Esophagus (tissue), 2 donors: ENCODE results near the gene NAPA. TPM values are rescaled to one million over a fixed set of nuclear protein-coding genes. Genes with fewer than 3 reads are reported as not detected.

ENCODE experiments used
- H3K27ac ChIP-seq, 2 donors: one replicate each; pipeline ENCODE4 v1.5.1; 2013; ENCODE audit warnings: low read depth in 2 of 2, mild to moderate bottlenecking in 2 of 2, inconsistent platforms in 1 of 2, low read length in 1 of 2, moderate library complexity in 1 of 2
- H3K27me3 ChIP-seq, 2 donors: one replicate each; pipeline ENCODE4 v1.6.1; 2013; ENCODE audit warnings: low read length in 2 of 2, control low read depth in 1 of 2, mild to moderate bottlenecking in 1 of 2; ENCODE audit not compliant: insufficient read depth in 2 of 2, control insufficient read depth in 1 of 2
- H3K36me3 ChIP-seq, 2 donors: one replicate each; pipeline ENCODE4 v1.6.1; 2013; ENCODE audit warnings: low read length in 1 of 2; ENCODE audit not compliant: control insufficient read depth in 2 of 2, insufficient read depth in 2 of 2
- H3K4me1 ChIP-seq, 2 donors: one replicate each; pipeline ENCODE4 v1.6.1; 2013; ENCODE audit warnings: low read length in 1 of 2; ENCODE audit not compliant: control insufficient read depth in 2 of 2, insufficient read depth in 2 of 2
- H3K4me3 ChIP-seq, 2 donors: one replicate each; pipeline ENCODE4 v1.5.1; 2013; ENCODE audit warnings: low read length in 2 of 2, mild to moderate bottlenecking in 2 of 2, low read depth in 1 of 2, moderate library complexity in 1 of 2
- H3K9me3 ChIP-seq, 2 donors: one replicate each; pipeline ENCODE4 v1.6.1; 2013; ENCODE audit warnings: mild to moderate bottlenecking in 2 of 2, low read depth in 1 of 2, low read length in 1 of 2, moderate library complexity in 1 of 2; ENCODE audit not compliant: control insufficient read depth in 2 of 2, insufficient read depth in 1 of 2
- WGBS, 2 donors: extraction: QIAGEN DNeasy Blood & Tissue Kit; methylation state at CpG; one replicate each; pipeline ENCODE4 v1.1.7; 2013; 5-methylcytosine and 5-hydroxymethylcytosine counted together
- polyA plus RNA-seq, 2 donors: library from polyadenylated mRNA; stranded (reverse); fragments of 200-250 nt; gene quantifications; one replicate each; pipeline ENCODE4 v1.2.3, GENCODE V29; 2013
- donor health status: healthy with polysubstance abuse.
- donor health status: Bipolar disorder and iron deficiency.

Gene NAPA
- polyA plus RNA-seq, 2 donors: 106 to 110 TPM

DNA sequence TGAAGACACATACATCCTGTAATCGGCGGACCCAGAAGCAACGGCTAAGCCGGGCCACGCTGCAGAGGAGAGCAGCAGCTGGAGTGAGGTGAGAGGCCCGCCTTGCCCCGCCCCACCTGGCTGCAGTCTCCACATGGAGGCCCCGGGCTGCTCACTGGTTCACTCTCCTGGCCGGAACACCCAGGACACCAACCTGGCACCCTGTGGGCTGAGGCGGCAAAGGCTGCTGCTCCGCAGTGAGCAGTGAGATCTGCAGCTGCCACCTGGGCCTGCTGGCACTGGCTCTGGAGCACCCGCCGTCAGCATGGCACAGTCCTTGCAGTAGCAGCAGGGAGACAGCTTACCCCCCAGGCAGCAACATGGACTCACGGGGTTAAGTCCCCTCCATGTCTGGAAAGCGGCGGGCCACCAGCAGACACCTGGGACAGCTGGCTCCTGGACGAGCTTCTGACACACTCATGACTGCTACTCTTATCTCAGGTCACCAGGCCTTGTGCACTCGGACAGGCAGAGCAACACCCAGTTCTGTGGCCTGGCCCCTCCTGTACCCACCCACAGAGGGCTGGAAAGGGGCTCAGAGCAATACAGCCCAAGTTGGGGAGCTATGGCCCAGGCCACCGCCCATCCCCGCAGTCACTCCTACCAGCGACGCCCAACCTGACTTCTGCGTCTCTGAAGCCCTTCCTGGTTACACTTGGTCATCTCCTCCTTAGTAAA, 17.7 kb downstream of the NAPA start:
- H3K4me3 ChIP-seq: no peak overlapping the region
- 77 to 84% methylated on average over 22 to 23 of the region's 23 CpGs for WGBS, 2 donors

DNA sequence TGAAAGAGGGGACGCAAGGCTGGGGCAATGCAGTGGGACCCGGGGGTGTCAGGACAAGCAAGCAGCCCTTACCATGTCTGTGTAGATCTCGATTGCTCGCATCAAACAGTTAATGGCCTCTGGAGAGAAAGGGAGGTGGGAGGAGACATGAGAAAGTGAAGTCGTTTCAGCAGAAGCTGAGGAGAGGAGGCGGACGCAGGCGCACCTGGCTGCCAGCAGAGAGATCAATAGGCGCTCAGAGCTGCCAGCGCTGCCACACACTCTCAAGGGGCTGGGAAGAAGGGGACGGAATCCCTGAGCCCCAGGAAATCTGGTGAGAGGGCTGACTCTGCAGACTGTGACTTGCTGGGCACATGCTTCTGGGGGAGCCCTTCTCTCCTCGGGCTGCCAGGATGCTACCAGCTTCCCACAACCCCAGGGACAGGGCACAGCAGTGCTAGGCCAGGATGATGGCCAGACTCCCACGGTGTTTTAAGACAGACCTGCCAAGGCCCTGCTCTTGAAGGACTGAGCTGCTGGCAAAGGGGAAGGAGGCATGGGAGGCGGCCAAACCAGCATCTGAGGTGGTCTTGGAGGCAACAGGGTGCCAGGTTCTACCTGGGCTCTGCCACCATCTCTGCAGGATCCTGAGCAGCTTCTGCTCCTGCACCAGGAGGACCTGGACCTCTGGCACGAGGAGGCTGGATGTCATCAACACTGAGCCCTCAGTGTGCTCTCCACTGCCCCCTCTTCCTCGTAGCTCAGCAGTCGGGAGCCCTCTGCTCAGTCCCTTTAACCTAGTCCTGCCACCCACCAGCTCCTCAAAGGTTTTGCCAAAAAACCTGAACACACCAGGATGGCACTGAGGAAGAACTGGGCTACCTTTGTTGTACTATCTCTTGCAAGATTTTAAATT, 19.1 kb downstream of the NAPA start:
- no peaks in the 10 kb centered on the region for H3K9me3 ChIP-seq
- H3K4me3 ChIP-seq: no peak overlapping the region
- peaks cover 17 to 66% of the 10 kb centered on the region in 2 donors for H3K36me3 ChIP-seq
- H3K4me1 ChIP-seq: peaks cover 0 to 6% of the 10 kb centered on the region in 2 donors
- no peak overlapping the region for H3K27ac ChIP-seq
- H3K27me3 ChIP-seq: no peaks in the 10 kb centered on the region
- WGBS, 2 donors: 75 to 81% methylated on average over 17 of the region's 17 CpGs

More for the DNA sequence above, 17.7 kb downstream of the NAPA start:
- peaks cover 0 to 7% of the 10 kb centered on the region in 2 donors for H3K4me1 ChIP-seq
- no peak overlapping the region for H3K27ac ChIP-seq
- H3K27me3 ChIP-seq: no peaks in the 10 kb centered on the region
- no peaks in the 10 kb centered on the region for H3K9me3 ChIP-seq
- peaks cover 24 to 61% of the 10 kb centered on the region in 2 donors for H3K36me3 ChIP-seq

DNA sequence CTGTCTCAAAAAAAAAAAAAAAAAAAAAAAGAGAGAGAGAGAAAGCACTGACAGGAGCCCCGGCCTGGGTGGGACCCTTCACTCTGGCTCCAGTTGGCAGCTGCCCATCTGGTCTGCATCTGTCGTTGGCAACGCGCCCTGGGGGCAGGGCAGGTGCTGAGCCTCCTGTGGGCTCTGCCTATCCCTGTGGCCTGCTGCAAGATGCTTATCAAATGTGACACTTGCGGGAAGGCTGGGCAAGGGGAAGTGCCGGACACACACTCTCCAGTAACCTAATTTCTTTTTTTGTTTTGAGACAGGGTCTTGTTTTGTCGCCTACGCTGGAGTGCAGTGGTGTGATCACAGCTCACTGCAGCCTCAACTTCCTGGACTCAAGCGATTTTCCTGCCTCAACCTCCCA, 20.1 kb downstream of the NAPA start:
- Histone ChIP-seq H3K36me3 (peaks cover 18 to 64% of the 10 kb centered on the region in 2 donors), H3K27ac (no peak overlapping the region), H3K4me1 (peaks cover 0 to 3% of the 10 kb centered on the region in 2 donors), H3K27me3 (no peaks in the 10 kb centered on the region), H3K4me3 (no peak overlapping the region), H3K9me3 (no peaks in the 10 kb centered on the region)
- 63% methylated on average over 9 of the region's 9 CpGs for WGBS, 2 donors

DNA sequence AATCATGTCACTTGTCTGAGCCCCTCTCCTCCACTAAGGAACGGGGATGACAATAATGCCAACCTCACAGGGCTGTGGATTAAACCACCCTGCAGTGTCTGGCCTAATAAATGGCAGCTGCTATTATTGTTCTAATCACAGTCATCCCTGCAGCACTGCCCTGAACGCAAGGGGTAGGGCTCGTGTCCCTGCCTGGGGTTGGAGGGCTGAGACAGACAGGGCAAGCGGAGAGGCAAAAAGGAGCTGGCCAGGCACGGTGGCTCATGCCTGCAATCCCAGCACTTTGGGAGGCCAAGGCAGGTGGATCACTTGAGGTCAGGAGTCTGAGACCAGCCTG, 20.7 kb downstream of the NAPA start:
- Histone ChIP-seq H3K36me3 (peaks cover 22 to 64% of the 10 kb centered on the region in 2 donors), H3K27ac (no peak overlapping the region)
- 83 to 87% methylated on average over 5 of the region's 5 CpGs for WGBS, 2 donors

DNA sequence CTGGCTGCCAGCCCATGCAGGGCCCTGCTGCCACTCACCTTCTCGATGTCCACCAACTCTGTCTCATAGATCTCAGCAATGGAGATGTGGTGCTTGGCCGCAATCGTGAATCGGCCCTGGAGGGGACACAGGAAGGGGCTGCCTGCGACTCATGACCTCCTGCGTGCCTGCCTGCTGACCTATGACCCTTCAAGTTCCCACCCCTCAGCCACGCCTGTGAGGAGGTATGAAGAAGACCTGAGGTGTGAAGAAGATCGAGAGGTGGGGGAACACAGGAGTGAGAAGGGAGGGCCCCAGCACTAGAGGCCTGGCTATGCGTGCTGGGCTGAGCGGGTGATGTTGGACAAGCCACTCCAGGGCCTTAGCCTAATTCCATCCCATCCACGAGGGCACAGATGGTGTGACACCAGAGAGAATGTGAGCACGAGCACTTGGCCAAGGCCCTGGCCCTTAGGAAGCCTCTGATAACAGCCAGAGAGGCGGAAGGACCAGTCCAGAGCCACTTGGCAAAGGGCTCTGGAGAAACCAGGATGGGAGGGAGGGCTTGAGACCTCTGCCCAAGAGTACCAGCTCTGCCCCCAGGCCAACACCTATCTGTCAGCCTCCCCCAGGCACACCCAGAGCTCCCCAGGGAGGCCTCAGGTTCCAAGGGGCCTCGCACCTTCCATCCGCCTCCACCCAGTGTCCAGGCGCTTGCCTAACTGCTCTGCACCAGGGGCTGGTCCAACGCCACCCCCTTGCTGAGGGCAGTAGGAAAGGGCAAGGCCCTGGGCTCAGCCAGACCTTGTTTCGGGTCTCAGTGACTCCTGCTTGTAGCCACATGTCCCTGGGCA, 21.3 kb downstream of the NAPA start:
- 83 to 84% methylated on average over 18 of the region's 18 CpGs for WGBS, 2 donors
- Histone ChIP-seq H3K9me3 (no peaks in the 10 kb centered on the region), H3K36me3 (peaks cover 16 to 62% of the 10 kb centered on the region in 2 donors), H3K4me1 (peaks cover 0 to 3% of the 10 kb centered on the region in 2 donors), H3K4me3 (no peak overlapping the region), H3K27ac (no peak overlapping the region), H3K27me3 (no peaks in the 10 kb centered on the region)

More for the DNA sequence above, 20.7 kb downstream of the NAPA start:
- no peaks in the 10 kb centered on the region for H3K9me3 ChIP-seq
- no peak overlapping the region for H3K4me3 ChIP-seq
- H3K4me1 ChIP-seq: peaks cover 0 to 3% of the 10 kb centered on the region in 2 donors
- H3K27me3 ChIP-seq: no peaks in the 10 kb centered on the region

GRCh38 chr19:47492571-47493377, 22.1 kb downstream of the NAPA start:
- no peak overlapping the region for H3K4me3 ChIP-seq
- H3K27ac ChIP-seq: no peak overlapping the region
- 71 to 73% methylated on average over 23 of the region's 23 CpGs for WGBS, 2 donors
- H3K36me3 ChIP-seq: peaks cover 15 to 60% of the 10 kb centered on the region in 2 donors
- no peaks in the 10 kb centered on the region for H3K27me3 ChIP-seq
- no peaks in the 10 kb centered on the region for H3K9me3 ChIP-seq
- peaks cover 0 to 3% of the 10 kb centered on the region in 2 donors for H3K4me1 ChIP-seq

GRCh38 chr19:47492137-47492533, 22.7 kb downstream of the NAPA start:
- H3K27ac ChIP-seq: no peak overlapping the region
- no peak overlapping the region for H3K4me3 ChIP-seq
- H3K36me3 ChIP-seq: peaks cover 15 to 55% of the 10 kb centered on the region in 2 donors
- H3K9me3 ChIP-seq: no peaks in the 10 kb centered on the region
- no peaks in the 10 kb centered on the region for H3K27me3 ChIP-seq
- peaks cover 0 to under 1% of the 10 kb centered on the region in 2 donors for H3K4me1 ChIP-seq
- WGBS, 2 donors: 84 to 87% methylated on average over 14 of the region's 14 CpGs

DNA sequence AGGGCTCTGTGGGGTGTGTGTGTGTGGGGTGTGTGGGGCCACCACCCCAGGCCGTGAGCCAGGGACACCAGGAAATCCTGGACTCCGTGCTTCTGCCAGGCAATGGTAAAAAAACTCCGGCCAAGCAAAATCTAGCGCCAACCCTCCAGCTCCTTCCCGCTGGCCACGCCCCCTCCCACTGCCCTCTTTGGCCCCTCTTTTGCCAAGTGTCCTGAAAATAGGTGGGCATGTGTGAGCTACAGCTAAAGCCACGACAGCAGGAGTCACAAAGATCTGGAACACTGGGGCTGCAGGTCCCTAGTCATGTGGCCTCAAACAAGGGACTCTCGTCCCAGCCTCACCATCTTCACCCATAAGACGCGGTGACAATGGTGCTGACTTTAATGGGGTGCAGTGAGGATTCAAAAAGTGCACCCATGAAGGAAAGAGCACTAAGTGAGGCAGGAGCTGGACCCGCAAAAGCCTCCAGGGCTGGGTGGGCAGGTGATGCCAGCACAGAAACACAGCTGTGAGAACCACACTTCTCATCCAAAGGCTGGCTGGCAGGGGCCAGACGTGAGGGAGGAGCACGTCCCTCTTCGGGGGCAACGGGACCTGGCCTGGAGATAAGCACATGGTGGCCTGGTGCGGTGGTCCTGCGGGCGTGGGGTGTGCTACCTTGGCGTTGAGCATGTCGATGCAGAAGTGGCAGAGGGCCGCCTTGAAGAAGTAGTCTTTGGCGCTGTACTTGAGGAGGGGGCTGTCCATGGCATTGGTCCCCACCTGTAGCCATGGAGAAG, 23.3 kb downstream of the NAPA start:
- 81 to 86% methylated on average over 20 to 22 of the region's 22 CpGs for WGBS, 2 donors
- Histone ChIP-seq H3K9me3 (no peaks in the 10 kb centered on the region), H3K27ac (no peak overlapping the region), H3K36me3 (peaks cover 17 to 49% of the 10 kb centered on the region in 2 donors), H3K27me3 (no peaks in the 10 kb centered on the region), H3K4me1 (no peaks in the 10 kb centered on the region), H3K4me3 (no peak overlapping the region)
